Caco-2 (cell line): ENCODE measurements around the gene FBXO28. TPM values are rescaled to one million over a fixed set of nuclear protein-coding genes. Genes with fewer than 3 reads are reported as not detected.
"Not testable (repeated sequence)": the region's sequence is repeated elsewhere in the genome, so short reads cannot be mapped to it uniquely, and the experiment has no call there.

Experiments
- BruUV-seq: library from RNA; stranded (reverse); fragments of 400-500 nt; replicated peaks from 2 replicates; lab custom pipeline; 2021; lab: Mats Ljungman, UMichigan
- CTCF ChIA-PET: fragments of 300-600 bp; sonication (Branson Sonifier 250); formaldehyde crosslinking; loops from one replicate; lab custom pipeline; 2022; ENCODE audit warnings: antibody characterized with exemption; lab: Charles Lee
- POLR2A ChIA-PET: fragments of 300-600 bp; sonication (Branson Sonifier 250); formaldehyde crosslinking; loops from one replicate; lab custom pipeline; 2022; ENCODE audit warnings: antibody characterized with exemption; lab: Charles Lee
- DNase-seq, 2 experiments: peaks; one replicate each; pipeline versions ENCODE4 v3.0.0 to v3.0.0-alpha.2; 2020 to 2022
- H3K27me3 ChIP-seq: replicated peaks from 2 replicates; pipeline ENCODE4 v1.6.0; 2011; ENCODE audit warnings: low read length; ENCODE audit not compliant: control insufficient read depth, insufficient read depth
- H3K36me3 ChIP-seq: 2 replicates; pipeline ENCODE4 v1.5.1; 2011; ENCODE audit warnings: low read length; ENCODE audit not compliant: control insufficient read depth, insufficient read depth
- H3K4me1 ChIP-seq: fragments of 250-450 bp; sonication (Bioruptor Pico); 2 replicates; pipeline ENCODE4 v1.5.1; 2020; ENCODE audit warnings: mild to moderate bottlenecking
- H3K4me3 ChIP-seq: 2 replicates; pipeline ENCODE4 v1.5.1; 2011; ENCODE audit warnings: low read depth, mild to moderate bottlenecking, control low read depth, low read length
- H3K9me3 ChIP-seq: fragments of 250-450 bp; sonication (Bioruptor Pico); 2 replicates; pipeline ENCODE4 v1.5.1; 2020; ENCODE audit warnings: mild to moderate bottlenecking, moderate library complexity
- H3K27ac Mint-ChIP-seq: one replicate; pipeline ENCODE4 v1.8.0; 2022; ENCODE audit warnings: mixed read lengths; ENCODE audit not compliant: unreplicated experiment
- H3K27me3 Mint-ChIP-seq: one replicate; pipeline ENCODE4 v1.8.0; 2022; ENCODE audit warnings: mixed read lengths; ENCODE audit not compliant: insufficient read depth, unreplicated experiment
- H3K36me3 Mint-ChIP-seq: one replicate; pipeline ENCODE4 v1.8.0; 2022; ENCODE audit warnings: mild to moderate bottlenecking, mixed read lengths; ENCODE audit not compliant: insufficient read depth, unreplicated experiment
- H3K4me1 Mint-ChIP-seq: one replicate; pipeline ENCODE4 v1.8.0; 2022; ENCODE audit warnings: low read depth, mixed read lengths; ENCODE audit not compliant: unreplicated experiment
- H3K4me3 Mint-ChIP-seq: one replicate; pipeline ENCODE4 v1.8.0; 2022; ENCODE audit warnings: mild to moderate bottlenecking, moderate library complexity, mixed read lengths; ENCODE audit not compliant: unreplicated experiment
- H3K9me3 Mint-ChIP-seq: one replicate; pipeline ENCODE4 v1.8.0; 2022; ENCODE audit warnings: mixed read lengths; ENCODE audit not compliant: unreplicated experiment
- intact Hi-C: fragments of 100-400 bp; cut with micrococcal nuclease; formaldehyde crosslinking; loops from one replicate; pipeline ENCODE4 v1.10.0; 2022; ENCODE audit not compliant: unreplicated experiment
- total RNA-seq: library from RNA; stranded (reverse); gene quantifications from 2 replicates; pipeline ENCODE4 v1.2.3, GENCODE V29; 2022
- TF ChIP-seq, protein P1 (sequence below), 2 experiments: fragments of 200-600 bp in 1 of 2; IDR thresholded peaks; 1 replicate in 1 of 2; 2 replicates in 1 of 2; pipeline versions ENCODE4 v1.5.1 to v1.8.0; 2011 to 2022; ENCODE audit warnings: antibody characterized with exemption in 1 of 2, control low read depth in 1 of 2, inconsistent platforms in 1 of 2, low read depth in 1 of 2, low read length in 1 of 2, mild to moderate bottlenecking in 1 of 2, moderate library complexity in 1 of 2; ENCODE audit not compliant: insufficient read depth in 1 of 2, severe bottlenecking in 1 of 2, unreplicated experiment in 1 of 2

The FBXO28 gene
- total RNA-seq, 1 experiment from 2014 or later = 31.3 TPM

DNA sequence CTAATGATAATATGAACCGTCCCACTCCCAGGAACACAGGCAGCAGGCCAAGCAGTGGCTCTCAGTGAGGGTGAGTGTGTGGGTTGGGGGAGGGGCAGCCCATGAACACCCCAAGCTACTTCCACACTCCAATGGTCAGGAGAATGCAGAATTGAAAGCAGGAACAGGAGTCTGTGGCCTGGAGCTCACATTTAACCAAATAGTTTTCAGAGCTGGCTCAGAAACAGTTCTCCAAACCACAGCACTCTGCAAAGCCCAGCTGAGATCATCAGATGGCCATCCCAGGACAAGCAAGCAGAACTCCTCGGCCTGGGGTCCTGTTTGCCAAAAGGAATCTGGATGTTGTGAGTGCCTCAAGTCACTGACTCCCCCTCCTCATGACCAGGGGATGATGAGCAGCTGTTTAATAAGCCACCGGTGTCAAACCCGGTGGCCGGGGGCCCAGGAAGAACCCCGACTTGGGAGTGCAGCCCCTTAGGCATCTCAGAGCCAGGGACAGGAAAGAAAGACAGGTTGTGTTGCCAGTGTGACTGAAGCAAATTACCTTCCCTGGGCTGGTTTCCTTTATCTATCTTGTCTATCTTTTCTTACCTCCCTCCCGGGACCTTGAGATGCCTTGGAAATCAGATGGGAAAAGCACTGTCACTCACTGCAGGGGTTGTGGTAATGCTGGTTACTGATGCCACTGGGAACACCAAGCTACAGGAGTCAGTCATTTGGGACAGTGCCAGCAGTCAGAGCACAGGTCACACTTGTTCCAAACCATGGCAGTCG lies 89.5 kb downstream of the FBXO28 start:
- POLR2A ChIA-PET = no interaction called here

GRCh38 chr1:224205438-224205840 lies 91.5 kb downstream of the FBXO28 start:
- Mint-ChIP-seq H3K4me1 (peaks cover 16% of the 10 kb centered on the region), H3K27me3 (no peaks in the 10 kb centered on the region), H3K4me3 (peak overlapping the region; percentile 56), H3K9me3 (no peaks in the 10 kb centered on the region), H3K36me3 (no peaks in the 10 kb centered on the region), H3K27ac (peak overlapping the region; percentile 92)
- no TSS peak for BruUV-seq
- intact Hi-C loops = no loop called here
- Histone ChIP-seq H3K4me3 (no peak overlapping the region), H3K27me3 (no peaks in the 10 kb centered on the region), H3K9me3 (no peaks in the 10 kb centered on the region), H3K4me1 (peaks cover 23% of the 10 kb centered on the region), H3K36me3 (no peaks in the 10 kb centered on the region)
- ChIA-PET CTCF (interaction anchor here (1.0 kb wide), 1 partner anchor 89 kb away, joined by 4 read pairs; no protein-coding TSS in a partner anchor), POLR2A (interaction anchor here (0.5 to 1.3 kb wide), 4 partner anchors 8 to 212 kb away, joined by 3 read pairs; no protein-coding TSS in a partner anchor)
- no peak for DNase-seq
- TF ChIP-seq, protein P1, sequence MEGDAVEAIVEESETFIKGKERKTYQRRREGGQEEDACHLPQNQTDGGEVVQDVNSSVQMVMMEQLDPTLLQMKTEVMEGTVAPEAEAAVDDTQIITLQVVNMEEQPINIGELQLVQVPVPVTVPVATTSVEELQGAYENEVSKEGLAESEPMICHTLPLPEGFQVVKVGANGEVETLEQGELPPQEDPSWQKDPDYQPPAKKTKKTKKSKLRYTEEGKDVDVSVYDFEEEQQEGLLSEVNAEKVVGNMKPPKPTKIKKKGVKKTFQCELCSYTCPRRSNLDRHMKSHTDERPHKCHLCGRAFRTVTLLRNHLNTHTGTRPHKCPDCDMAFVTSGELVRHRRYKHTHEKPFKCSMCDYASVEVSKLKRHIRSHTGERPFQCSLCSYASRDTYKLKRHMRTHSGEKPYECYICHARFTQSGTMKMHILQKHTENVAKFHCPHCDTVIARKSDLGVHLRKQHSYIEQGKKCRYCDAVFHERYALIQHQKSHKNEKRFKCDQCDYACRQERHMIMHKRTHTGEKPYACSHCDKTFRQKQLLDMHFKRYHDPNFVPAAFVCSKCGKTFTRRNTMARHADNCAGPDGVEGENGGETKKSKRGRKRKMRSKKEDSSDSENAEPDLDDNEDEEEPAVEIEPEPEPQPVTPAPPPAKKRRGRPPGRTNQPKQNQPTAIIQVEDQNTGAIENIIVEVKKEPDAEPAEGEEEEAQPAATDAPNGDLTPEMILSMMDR (IDR thresholded peaks at IDR 0.05; ENCODE audit: insufficient read depth in 1 of 2, low read depth in 1 of 2, low read length in 1 of 2, severe bottlenecking in 1 of 2, unreplicated experiment in 1 of 2) = no peak

More for the DNA sequence above, 89.5 kb downstream of the FBXO28 start:
- no peaks in the 10 kb centered on the region for H3K27me3 ChIP-seq
- Mint-ChIP-seq H3K9me3 (no peaks in the 10 kb centered on the region), H3K27me3 (no peaks in the 10 kb centered on the region), H3K27ac (no peak overlapping the region), H3K36me3 (no peaks in the 10 kb centered on the region), H3K4me1 (peaks cover 8% of the 10 kb centered on the region), H3K4me3 (no peak overlapping the region)
- no peak for DNase-seq
- no TSS peak for BruUV-seq
- CTCF ChIA-PET = no interaction called here
- no peaks in the 10 kb centered on the region for H3K36me3 ChIP-seq
- intact Hi-C loops = no loop called here
- no peak overlapping the region for H3K4me3 ChIP-seq
- TF ChIP-seq, protein P1 (IDR thresholded peaks at IDR 0.05; ENCODE audit: insufficient read depth in 1 of 2, low read depth in 1 of 2, low read length in 1 of 2, severe bottlenecking in 1 of 2, unreplicated experiment in 1 of 2) = no peak
- peaks cover 16% of the 10 kb centered on the region for H3K4me1 ChIP-seq
- no peaks in the 10 kb centered on the region for H3K9me3 ChIP-seq

DNA sequence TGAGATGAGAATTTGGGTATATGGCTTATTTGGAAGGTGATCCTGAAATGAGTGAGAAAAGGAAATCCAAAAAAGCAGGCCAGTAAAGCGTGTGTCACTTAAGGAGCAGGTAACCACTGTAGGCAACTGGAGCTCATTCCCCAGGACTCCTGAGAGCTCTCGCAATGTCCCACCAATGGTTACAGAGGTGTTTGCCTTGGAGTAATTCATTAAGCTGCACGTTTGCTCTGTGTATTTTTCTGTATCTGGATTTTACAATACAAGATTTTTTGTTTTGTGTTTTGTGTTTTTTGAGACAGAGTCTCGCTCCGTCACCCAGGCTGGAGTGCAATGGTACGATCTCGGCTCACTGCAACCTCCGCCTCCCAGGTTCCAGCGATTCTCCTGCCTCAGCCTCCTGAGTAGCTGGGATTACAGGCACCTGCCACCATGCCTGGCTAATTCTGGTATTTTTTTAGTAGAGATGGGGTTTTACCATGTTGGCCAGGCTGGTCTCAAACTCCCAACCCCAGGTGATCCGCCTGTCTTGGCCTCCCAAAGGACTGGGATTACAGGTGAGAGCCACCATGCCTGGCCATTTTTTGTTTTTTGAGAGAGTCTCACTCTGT lies 92.1 kb downstream of the FBXO28 start:
- H3K4me3 ChIP-seq, H3K36me3 ChIP-seq, H3K27me3 Mint-ChIP-seq, H3K36me3 Mint-ChIP-seq, intact Hi-C loops, H3K27me3 ChIP-seq, H3K9me3 ChIP-seq, BruUV-seq, H3K9me3 Mint-ChIP-seq: not testable (repeated sequence)
- H3K4me1 ChIP-seq = peaks cover 28% of the 10 kb centered on the region
- peaks cover 21% of the 10 kb centered on the region for H3K4me1 Mint-ChIP-seq
- ChIA-PET POLR2A (interaction anchor here (0.5 to 1.3 kb wide), 4 partner anchors 8 to 212 kb away, joined by 3 read pairs; no protein-coding TSS in a partner anchor), CTCF (interaction anchor here (0.5 to 1.0 kb wide), 2 partner anchors 9 to 90 kb away, joined by 3 to 4 read pairs; no protein-coding TSS in a partner anchor)
- DNase-seq = peak in 1 of 2 experiments; percentile 34
- peak overlapping the region; percentile 92 for H3K27ac Mint-ChIP-seq
- H3K4me3 Mint-ChIP-seq = peak overlapping the region; percentile 56
